GM12873 (cell line): ENCODE measurements around the gene DDX39B.

Source experiments
- TF ChIP-seq, protein P1 (sequence below): IDR thresholded peaks from 2 replicates; pipeline ENCODE4 v1.5.1; 2012; ENCODE audit warnings: low read depth, mild to moderate bottlenecking, moderate library complexity, low read length, control low read depth; ENCODE audit not compliant: insufficient read depth; ENCODE audit errors: missing control alignments

Gene DDX39B

GRCh38 chr6:31548544-31548873, 6.7 kb upstream of the DDX39B start:
- TF ChIP-seq, protein P1, sequence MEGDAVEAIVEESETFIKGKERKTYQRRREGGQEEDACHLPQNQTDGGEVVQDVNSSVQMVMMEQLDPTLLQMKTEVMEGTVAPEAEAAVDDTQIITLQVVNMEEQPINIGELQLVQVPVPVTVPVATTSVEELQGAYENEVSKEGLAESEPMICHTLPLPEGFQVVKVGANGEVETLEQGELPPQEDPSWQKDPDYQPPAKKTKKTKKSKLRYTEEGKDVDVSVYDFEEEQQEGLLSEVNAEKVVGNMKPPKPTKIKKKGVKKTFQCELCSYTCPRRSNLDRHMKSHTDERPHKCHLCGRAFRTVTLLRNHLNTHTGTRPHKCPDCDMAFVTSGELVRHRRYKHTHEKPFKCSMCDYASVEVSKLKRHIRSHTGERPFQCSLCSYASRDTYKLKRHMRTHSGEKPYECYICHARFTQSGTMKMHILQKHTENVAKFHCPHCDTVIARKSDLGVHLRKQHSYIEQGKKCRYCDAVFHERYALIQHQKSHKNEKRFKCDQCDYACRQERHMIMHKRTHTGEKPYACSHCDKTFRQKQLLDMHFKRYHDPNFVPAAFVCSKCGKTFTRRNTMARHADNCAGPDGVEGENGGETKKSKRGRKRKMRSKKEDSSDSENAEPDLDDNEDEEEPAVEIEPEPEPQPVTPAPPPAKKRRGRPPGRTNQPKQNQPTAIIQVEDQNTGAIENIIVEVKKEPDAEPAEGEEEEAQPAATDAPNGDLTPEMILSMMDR, result no peak

DNA sequence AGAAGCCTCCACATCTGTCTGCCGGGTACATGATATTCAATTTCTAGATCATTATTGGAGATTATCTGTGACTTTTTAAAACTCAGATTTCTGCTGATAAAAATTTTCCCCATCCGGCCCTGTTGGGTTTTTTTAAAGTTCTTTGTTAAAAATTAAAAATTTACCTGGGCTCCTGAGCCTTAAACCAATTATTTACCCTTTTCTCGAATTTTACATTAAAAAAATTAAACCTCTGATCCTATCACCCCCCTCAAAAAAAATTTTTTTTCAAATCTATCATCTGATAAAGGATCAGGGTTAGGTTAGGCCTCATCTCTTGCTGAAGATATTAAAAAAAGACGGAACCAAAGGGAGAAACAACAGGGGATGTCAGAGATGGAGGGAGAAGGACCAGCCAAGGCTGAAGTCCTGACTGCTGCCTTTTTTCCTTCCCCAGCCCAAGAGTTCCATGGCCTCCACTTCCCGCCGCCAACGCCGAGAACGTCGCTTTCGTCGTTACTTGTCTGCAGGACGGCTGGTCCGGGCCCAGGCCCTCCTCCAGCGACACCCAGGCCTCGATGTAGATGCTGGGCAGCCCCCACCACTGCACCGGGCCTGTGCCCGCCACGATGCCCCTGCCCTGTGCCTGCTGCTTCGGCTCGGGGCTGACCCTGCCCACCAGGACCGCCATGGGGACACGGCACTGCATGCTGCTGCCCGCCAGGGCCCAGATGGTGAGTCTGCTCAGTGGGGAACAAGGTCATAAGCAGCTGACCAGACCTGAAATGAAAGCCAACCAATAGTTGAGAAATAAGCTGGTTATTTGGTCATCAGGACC, 6.1 kb upstream of the DDX39B start:
- TF ChIP-seq, protein P1, result no peak

DNA sequence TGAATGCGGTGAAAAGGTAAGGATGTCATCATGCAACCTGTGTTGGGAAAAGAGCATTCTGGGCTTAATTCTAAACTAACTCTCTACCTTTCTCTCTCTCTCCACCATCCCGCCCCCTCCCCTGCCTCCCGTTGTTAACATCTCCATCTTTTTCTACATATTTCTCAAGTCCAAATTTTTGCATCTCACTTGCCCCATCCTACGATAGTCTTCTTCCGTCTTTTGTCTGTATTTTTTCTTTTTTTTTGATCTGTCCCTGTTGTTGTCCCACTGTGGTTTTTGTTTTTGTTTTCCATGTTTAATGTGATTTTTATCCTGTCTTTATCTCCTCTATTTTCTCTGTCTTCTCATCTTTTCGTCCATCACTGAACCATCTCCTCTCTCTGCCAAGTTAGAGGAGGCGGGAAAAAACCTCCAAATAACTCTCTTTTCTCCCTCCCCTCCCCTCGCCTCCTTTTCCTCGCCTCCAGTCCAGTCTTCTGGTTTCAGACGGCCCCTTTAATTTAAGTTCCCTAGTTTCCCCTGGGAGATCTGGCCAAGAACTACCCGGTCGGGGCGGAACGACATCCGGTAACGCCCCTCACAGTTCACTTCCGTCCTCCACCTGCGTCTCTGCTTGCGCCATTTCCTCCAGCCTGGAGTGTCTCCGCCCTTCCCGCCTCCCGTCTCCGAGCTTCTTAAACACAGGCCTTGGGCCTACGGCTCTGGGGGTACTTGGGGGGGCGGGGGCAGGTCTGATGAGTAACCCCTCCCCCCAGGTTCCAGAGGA, 5.3 kb upstream of the DDX39B start, which contains the start of gene NFKBIL1:
Gene NFKBIL1 (plus strand): TSS at position 651 of the 769 bp plus-strand sequence. CDS start 87 bp downstream, at position 738.
- TF ChIP-seq, protein P1, result no peak

DNA sequence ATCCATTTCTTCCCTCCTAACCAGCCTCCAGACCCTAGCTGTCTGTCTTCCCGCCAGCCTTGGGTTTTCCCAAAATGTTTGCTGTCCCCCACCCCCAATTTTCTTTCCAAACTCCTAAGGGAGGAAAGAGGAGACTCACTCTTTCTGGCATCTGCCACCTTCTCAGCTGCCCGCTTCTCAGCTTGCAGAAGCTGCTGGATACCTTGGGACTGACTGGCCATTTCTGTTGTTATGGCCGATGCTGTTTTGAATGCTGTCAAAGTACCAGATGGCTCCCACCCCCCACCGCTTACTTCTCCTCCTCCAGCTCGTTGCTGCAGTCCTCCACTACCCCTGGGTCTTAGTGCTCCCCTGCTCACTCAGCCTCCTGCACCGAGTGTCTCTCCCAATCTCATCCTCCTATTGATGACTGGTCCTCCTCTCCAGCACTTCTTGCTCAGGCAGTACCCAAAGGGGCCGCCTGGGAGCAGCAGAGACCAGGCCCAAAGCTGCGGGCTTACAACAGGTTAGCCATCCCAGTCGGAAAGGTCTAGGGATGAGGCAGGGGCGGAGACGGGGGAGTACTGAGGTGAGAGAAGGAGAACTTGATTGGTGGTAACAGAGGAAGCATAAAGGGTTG, 4.6 kb upstream of the DDX39B start, which contains the start of gene ATP6V1G2:
Gene ATP6V1G2 (minus strand): TSS at position 270 of the 619 bp plus-strand sequence. CDS start 49 bp downstream, at position 221.
- TF ChIP-seq, protein P1, result peak; percentile 96

- TF ChIP-seq, protein P1, result no peak
Observed at GRCh38 chr6:31545291-31545690, 3.5 kb upstream of the DDX39B start.

- TF ChIP-seq, protein P1, result no peak
Observed at GRCh38 chr6:31544676-31545075, 2.9 kb upstream of the DDX39B start.

- TF ChIP-seq, protein P1, result no peak
Observed at GRCh38 chr6:31543639-31544038, 1.8 kb upstream of the DDX39B start.
